GM06990 (cell line): ENCODE measurements around the gene CREB3L4.

ENCODE experiments used
- DNase-seq: peaks from one replicate; pipeline ENCODE4 v3.0.0-alpha.2; 2011; ENCODE audit not compliant: insufficient read length; ENCODE audit errors: extremely low read depth
- H3K27me3 ChIP-seq: replicated peaks from 2 replicates; pipeline ENCODE4 v1.6.0; 2011; ENCODE audit warnings: low read length; ENCODE audit not compliant: control insufficient read depth, insufficient read depth
- H3K36me3 ChIP-seq: 2 replicates; pipeline ENCODE4 v1.5.1; 2011; ENCODE audit warnings: low read length; ENCODE audit not compliant: control insufficient read depth, insufficient read depth
- H3K4me3 ChIP-seq: replicated peaks from 2 replicates; pipeline ENCODE4 v1.5.1; 2011; ENCODE audit warnings: low read depth, mild to moderate bottlenecking, control low read depth, low read length
- CTCF ChIP-seq: IDR thresholded peaks from 2 replicates; pipeline ENCODE4 v1.5.1; 2011; ENCODE audit warnings: low read length, control low read depth, mild to moderate bottlenecking, inconsistent platforms; ENCODE audit not compliant: insufficient read depth, poor library complexity, severe bottlenecking

Gene CREB3L4

GRCh38 chr1:153967107-153967999 is at the start of gene CREB3L4:
CREB3L4 (plus strand) TSS chr1:153967902; CDS start chr1:153968526, 624 bp downstream.
- no peaks in the 10 kb centered on the region for H3K27me3 ChIP-seq
- DNase-seq, result peak; percentile 89
- peak; percentile 55 for TF ChIP-seq CTCF
- peaks cover under 1% of the 10 kb centered on the region for H3K36me3 ChIP-seq
- peak within 1 kb of the TSS; percentile 64 for H3K4me3 ChIP-seq

- no peak for DNase-seq
- H3K36me3 ChIP-seq, result no peaks in the 10 kb centered on the region
Observed at GRCh38 chr1:153919876-153920852, 47.5 kb upstream of the CREB3L4 start.

GRCh38 chr1:153921080-153921802 is 46.5 kb upstream of the CREB3L4 start:
- TF ChIP-seq CTCF, result no peak
- Histone ChIP-seq H3K36me3 (no peaks in the 10 kb centered on the region), H3K4me3 (peak overlapping the region; percentile 71), H3K27me3 (no peaks in the 10 kb centered on the region)
- no peak for DNase-seq

More at GRCh38 chr1:153919876-153920852, 47.5 kb upstream of the CREB3L4 start:
- Histone ChIP-seq H3K27me3 (no peaks in the 10 kb centered on the region), H3K4me3 (peak overlapping the region; percentile 71)
- TF ChIP-seq CTCF, result peak; percentile 46

- TF ChIP-seq CTCF, result no peak
- DNase-seq, result no peak
- H3K36me3 ChIP-seq, result no peaks in the 10 kb centered on the region
- peak overlapping the region; percentile 71 for H3K4me3 ChIP-seq
- H3K27me3 ChIP-seq, result no peaks in the 10 kb centered on the region
Observed at GRCh38 chr1:153921803-153922075, 46.0 kb upstream of the CREB3L4 start.
